HepG2 (cell line): ENCODE data around the gene PDE1C. TPM values are rescaled to one million over a fixed set of nuclear protein-coding genes. Genes with fewer than 3 reads are reported as not detected.

Experiments used
- ATAC-seq: fragments of 200-7000 bp; cut with Tn5 transposase; 3 replicates; pipeline ENCODE4 v1.9.1; 2020; ENCODE audit warnings: mild to moderate bottlenecking, moderate library complexity
- BruUV-seq: library from RNA; stranded (reverse); fragments of 400-500 nt; replicated peaks from 2 replicates; lab custom pipeline; 2021; lab: Mats Ljungman, UMichigan
- CTCF ChIA-PET: fragments of 300-600 bp; formaldehyde crosslinking; extraction: SDS; loops from one replicate; lab custom pipeline; 2021; ENCODE audit warnings: low total read pairs, inconsistent platforms, low intra/inter-chr PET ratio; lab: Yijun Ruan, JAX
- POLR2A ChIA-PET: fragments of 350-600 bp; sonication (Branson Sonifier 250); formaldehyde crosslinking; loops from one replicate; lab custom pipeline; 2020; ENCODE audit warnings: antibody characterized with exemption, inconsistent platforms; lab: Yijun Ruan, JAX
- DNase-seq: peaks from one replicate; pipeline ENCODE4 v3.0.0-alpha.2; 2015; ENCODE audit warnings: low spot score
- FAIRE-seq: peaks from 3 replicates; lab custom pipeline; 2011; peaks lifted over from hg19 to GRCh38; lab: Jason Lieb, UNC
- H2AFZ ChIP-seq: one replicate; pipeline ENCODE4 v1.6.1; 2011; ENCODE audit warnings: low read length, inconsistent platforms
- H3K27ac ChIP-seq: fragments of 300-600 bp; 3 replicates; pipeline ENCODE4 v1.8.0; 2011; ENCODE audit warnings: mixed run types, mild to moderate bottlenecking, mixed read lengths, low read length, inconsistent platforms; ENCODE audit not compliant: insufficient read depth; ENCODE audit errors: extremely low read length
- H3K27me3 ChIP-seq, 2 experiments: fragments of 200-600 bp in 1 of 2; 2 replicates in 1 of 2; 3 replicates in 1 of 2; pipeline versions ENCODE4 v1.6.0 to v1.8.0; 2011; ENCODE audit warnings: low read length in 2 of 2, mild to moderate bottlenecking in 2 of 2, moderate library complexity in 2 of 2, inconsistent platforms in 1 of 2; ENCODE audit not compliant: insufficient read depth in 2 of 2, control insufficient read depth in 1 of 2
- H3K36me3 ChIP-seq, 2 experiments: fragments of 200-600 bp in 1 of 2; replicated peaks in 1 of 2; 2 replicates in 1 of 2; 3 replicates in 1 of 2; pipeline versions ENCODE4 v1.5.1 to v1.8.0; 2011; ENCODE audit warnings: low read length in 2 of 2, inconsistent platforms in 1 of 2; ENCODE audit not compliant: insufficient read depth in 2 of 2, control insufficient read depth in 1 of 2
- H3K4me1 ChIP-seq: 2 replicates; pipeline ENCODE4 v1.5.1; 2012; ENCODE audit warnings: low read length, inconsistent platforms; ENCODE audit not compliant: insufficient read depth
- H3K4me2 ChIP-seq: 2 replicates; pipeline ENCODE4 v1.6.0; 2011; ENCODE audit warnings: low read depth, low read length, inconsistent platforms
- H3K4me3 ChIP-seq, 3 experiments: fragments of 200-600 bp in 1 of 3; sonication (generic), shearing (Covaris generic) in 1 of 3; replicated peaks in 1 of 3; 2 replicates each; pipeline ENCODE4 v1.5.1; 2011 to 2016; ENCODE audit warnings: low read length in 3 of 3, inconsistent platforms in 2 of 3, low read depth in 2 of 3, mild to moderate bottlenecking in 2 of 3, control low read depth in 1 of 3, mixed read lengths in 1 of 3; ENCODE audit not compliant: insufficient read depth in 1 of 3
- H3K79me2 ChIP-seq: one replicate; pipeline ENCODE4 v1.6.1; 2011; ENCODE audit warnings: low read length, inconsistent platforms; ENCODE audit not compliant: insufficient read depth
- H3K9ac ChIP-seq: 2 replicates; pipeline ENCODE4 v1.6.0; 2011; ENCODE audit warnings: mild to moderate bottlenecking, low read depth, low read length, inconsistent platforms; ENCODE audit not compliant: insufficient read depth
- H3K9me3 ChIP-seq: 2 replicates; pipeline ENCODE4 v1.5.1; 2012; ENCODE audit warnings: mild to moderate bottlenecking, low read length
- H4K20me1 ChIP-seq: 2 replicates; pipeline ENCODE4 v1.6.0; 2011; ENCODE audit warnings: inconsistent platforms, mild to moderate bottlenecking, low read length, moderate library complexity; ENCODE audit not compliant: insufficient read depth
- HNF4G ChIP-seq, 2 experiments: sonication (generic) in 1 of 2; formaldehyde crosslinking in 1 of 2; IDR thresholded peaks; 2 replicates each; pipeline versions ENCODE4 v1.4.0 to v1.6.1; 2011 to 2020; ENCODE audit warnings: borderline replicate concordance in 2 of 2, low read depth in 2 of 2, mild to moderate bottlenecking in 2 of 2, low read length in 1 of 2, missing genetic modification reagents in 1 of 2, moderate library complexity in 1 of 2
- MTF1 ChIP-seq: sonication (generic); formaldehyde crosslinking; IDR thresholded peaks from 2 replicates; pipeline ENCODE4 v1.5.0; 2020; ENCODE audit warnings: missing genetic modification reagents
- PCBP1 ChIP-seq: fragments of 200-400 bp; formaldehyde crosslinking; IDR thresholded peaks from 2 replicates; pipeline ENCODE4 v1.6.1; 2017; ENCODE audit warnings: mild to moderate bottlenecking, low read depth, low read length, borderline replicate concordance
- RAD21 ChIP-seq: fragments of 450-650 bp; formaldehyde crosslinking; IDR thresholded peaks from 2 replicates; pipeline ENCODE4 v1.5.0; 2020; ENCODE audit warnings: mild to moderate bottlenecking
- RXRA ChIP-seq: sonication (generic); formaldehyde crosslinking; IDR thresholded peaks from 2 replicates; pipeline ENCODE4 v1.5.1; 2020; ENCODE audit warnings: missing genetic modification reagents
- TCF12 ChIP-seq, 2 experiments: fragments of 450-650 bp in 1 of 2; sonication (generic) in 1 of 2; formaldehyde crosslinking in 1 of 2; IDR thresholded peaks; 2 replicates each; pipeline versions ENCODE4 v1.6.1 to v1.8.0; 2017 to 2022; ENCODE audit warnings: antibody characterized with exemption in 1 of 2, mild to moderate bottlenecking in 1 of 2, missing genetic modification reagents in 1 of 2, moderate library complexity in 1 of 2
- ZNF207 ChIP-seq: fragments of 450-650 bp; IDR thresholded peaks from 2 replicates; pipeline ENCODE4 v1.6.1; 2016; ENCODE audit warnings: antibody characterized with exemption, borderline replicate concordance
- WGBS: methylation state at CpG from one replicate; pipeline ENCODE4 v1.1.6; 2017; ENCODE audit warnings: low lambda C conversion rate; 5-methylcytosine and 5-hydroxymethylcytosine counted together
- in situ Hi-C: cut with HindIII; loops from 2 replicates; pipeline ENCODE4 v1.10.0; 2017; ENCODE audit warnings: low pct_unique_long_range_greater_than_20kb; ENCODE audit not compliant: extremely low pct_ligation_motif_present
- intact Hi-C: fragments of 100-400 bp; cut with micrococcal nuclease; formaldehyde crosslinking; loops from one replicate; pipeline ENCODE4 v1.10.0; 2022; ENCODE audit not compliant: unreplicated experiment
- polyA plus RNA-seq, 8 experiments: library from polyadenylated mRNA; depleted of rRNA in 3 of 8; stranded (reverse) in 7 of 8; unstranded in 1 of 8; fragments of >200 nt; fragmentation: Illumina TruSeq in 4 of 8; extraction: Trizol in 4 of 8; gene quantifications; 2 replicates each; pipeline versions ENCODE4 v1.2.1 to v1.2.3, GENCODE V29; 2011 to 2016; ENCODE audit warnings: low read depth in 4 of 8, missing spikeins in 1 of 8, mixed read lengths in 1 of 8; ENCODE audit not compliant: insufficient read depth in 1 of 8
- total RNA-seq, 5 experiments: library from RNA; depleted of rRNA; stranded (reverse); fragments of >200 nt; fragmentation: Illumina TruSeq; extraction: Trizol; gene quantifications; 2 replicates each; pipeline ENCODE4 v1.2.3, GENCODE V29; 2016; ENCODE audit warnings: low read depth in 1 of 5
- TF ChIP-seq, protein P1 (sequence below): sonication (generic); formaldehyde crosslinking; IDR thresholded peaks from 2 replicates; pipeline ENCODE4 v1.4.0; 2020; ENCODE audit warnings: mild to moderate bottlenecking, missing genetic modification reagents
- TF ChIP-seq, protein P2 (sequence below): sonication (generic); formaldehyde crosslinking; conservative IDR thresholded peaks from 2 replicates; pipeline ENCODE4 v1.4.0; 2020; ENCODE audit warnings: missing genetic modification reagents
- TF ChIP-seq, protein P3 (sequence below): sonication (generic); formaldehyde crosslinking; IDR thresholded peaks from 2 replicates; pipeline ENCODE4 v1.5.0; 2020; ENCODE audit warnings: mild to moderate bottlenecking, missing genetic modification reagents, borderline replicate concordance

Gene PDE1C
- total and polyA plus RNA-seq, 2 of the 13 experiments (the other 11 are each of a cell fraction or from before 2014, with no cell fraction given) = not detected

DNA sequence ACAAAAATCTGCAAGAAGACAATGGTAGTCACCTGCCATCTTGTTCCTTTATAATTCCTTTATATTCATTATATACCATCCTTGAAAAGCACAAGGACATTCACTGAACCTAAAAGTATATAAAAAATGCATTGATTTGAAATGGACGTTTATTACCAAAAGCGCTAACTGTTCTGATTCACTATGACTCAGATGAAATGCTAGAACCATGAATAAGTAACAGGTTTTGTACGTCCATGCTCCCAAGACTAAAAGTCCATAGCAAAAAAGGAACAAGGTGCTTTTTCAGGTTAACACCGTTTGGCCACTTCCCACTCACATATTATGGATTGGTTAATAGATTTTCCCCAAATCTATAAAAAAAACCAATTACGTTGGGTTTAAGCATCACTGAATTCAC lies 273.8 kb downstream of the PDE1C start:
- no peak for TF ChIP-seq RAD21
- TF ChIP-seq TCF12 (IDR thresholded peaks at IDR 0.05) = no peak
- TF ChIP-seq TCF12 (CRISPR knock-in tag; IDR thresholded peaks at IDR 0.05) = no peak
- TF ChIP-seq PCBP1 = no peak
- no peak for TF ChIP-seq HNF4G (IDR thresholded peaks at IDR 0.05; ENCODE audit: borderline replicate concordance, low read depth, low read length)
- no peak for TF ChIP-seq HNF4G (CRISPR knock-in tag; IDR thresholded peaks at IDR 0.05; ENCODE audit: borderline replicate concordance, low read depth)
- TF ChIP-seq, protein P1, sequence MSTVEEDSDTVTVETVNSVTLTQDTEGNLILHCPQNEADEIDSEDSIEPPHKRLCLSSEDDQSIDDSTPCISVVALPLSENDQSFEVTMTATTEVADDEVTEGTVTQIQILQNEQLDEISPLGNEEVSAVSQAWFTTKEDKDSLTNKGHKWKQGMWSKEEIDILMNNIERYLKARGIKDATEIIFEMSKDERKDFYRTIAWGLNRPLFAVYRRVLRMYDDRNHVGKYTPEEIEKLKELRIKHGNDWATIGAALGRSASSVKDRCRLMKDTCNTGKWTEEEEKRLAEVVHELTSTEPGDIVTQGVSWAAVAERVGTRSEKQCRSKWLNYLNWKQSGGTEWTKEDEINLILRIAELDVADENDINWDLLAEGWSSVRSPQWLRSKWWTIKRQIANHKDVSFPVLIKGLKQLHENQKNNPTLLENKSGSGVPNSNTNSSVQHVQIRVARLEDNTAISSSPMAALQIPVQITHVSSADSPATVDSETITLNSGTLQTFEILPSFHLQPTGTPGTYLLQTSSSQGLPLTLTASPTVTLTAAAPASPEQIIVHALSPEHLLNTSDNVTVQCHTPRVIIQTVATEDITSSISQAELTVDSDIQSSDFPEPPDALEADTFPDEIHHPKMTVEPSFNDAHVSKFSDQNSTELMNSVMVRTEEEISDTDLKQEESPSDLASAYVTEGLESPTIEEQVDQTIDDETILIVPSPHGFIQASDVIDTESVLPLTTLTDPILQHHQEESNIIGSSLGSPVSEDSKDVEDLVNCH (CRISPR knock-in tag) = no peak
- TF ChIP-seq, protein P2, sequence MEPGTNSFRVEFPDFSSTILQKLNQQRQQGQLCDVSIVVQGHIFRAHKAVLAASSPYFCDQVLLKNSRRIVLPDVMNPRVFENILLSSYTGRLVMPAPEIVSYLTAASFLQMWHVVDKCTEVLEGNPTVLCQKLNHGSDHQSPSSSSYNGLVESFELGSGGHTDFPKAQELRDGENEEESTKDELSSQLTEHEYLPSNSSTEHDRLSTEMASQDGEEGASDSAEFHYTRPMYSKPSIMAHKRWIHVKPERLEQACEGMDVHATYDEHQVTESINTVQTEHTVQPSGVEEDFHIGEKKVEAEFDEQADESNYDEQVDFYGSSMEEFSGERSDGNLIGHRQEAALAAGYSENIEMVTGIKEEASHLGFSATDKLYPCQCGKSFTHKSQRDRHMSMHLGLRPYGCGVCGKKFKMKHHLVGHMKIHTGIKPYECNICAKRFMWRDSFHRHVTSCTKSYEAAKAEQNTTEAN (CRISPR knock-in tag) = no peak
- TF ChIP-seq, protein P3, sequence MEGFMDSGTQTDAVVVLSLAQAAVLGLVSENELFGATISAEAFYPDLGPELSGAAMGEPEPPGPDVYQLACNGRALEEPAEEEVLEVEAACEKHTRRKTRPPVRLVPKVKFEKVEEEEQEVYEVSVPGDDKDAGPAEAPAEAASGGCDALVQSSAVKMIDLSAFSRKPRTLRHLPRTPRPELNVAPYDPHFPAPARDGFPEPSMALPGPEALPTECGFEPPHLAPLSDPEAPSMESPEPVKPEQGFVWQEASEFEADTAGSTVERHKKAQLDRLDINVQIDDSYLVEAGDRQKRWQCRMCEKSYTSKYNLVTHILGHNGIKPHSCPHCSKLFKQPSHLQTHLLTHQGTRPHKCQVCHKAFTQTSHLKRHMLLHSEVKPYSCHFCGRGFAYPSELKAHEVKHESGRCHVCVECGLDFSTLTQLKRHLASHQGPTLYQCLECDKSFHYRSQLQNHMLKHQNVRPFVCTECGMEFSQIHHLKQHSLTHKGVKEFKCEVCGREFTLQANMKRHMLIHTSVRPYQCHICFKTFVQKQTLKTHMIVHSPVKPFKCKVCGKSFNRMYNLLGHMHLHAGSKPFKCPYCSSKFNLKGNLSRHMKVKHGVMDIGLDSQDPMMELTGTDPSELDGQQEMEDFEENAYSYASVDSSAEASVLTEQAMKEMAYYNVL (CRISPR knock-in tag) = no peak
- no peak for TF ChIP-seq ZNF207
- no peak for TF ChIP-seq MTF1 (CRISPR knock-in tag)
- TF ChIP-seq RXRA (CRISPR knock-in tag) = no peak
- no peak overlapping the region for H3K9ac ChIP-seq
- no peak overlapping the region for H3K27ac ChIP-seq
- FAIRE-seq (no peak), DNase-seq (no peak), ATAC-seq (no peak)
- ChIA-PET POLR2A (no interaction called here), CTCF (no interaction called here)
- no peaks in the 10 kb centered on the region for H3K79me2 ChIP-seq
- in situ Hi-C loops = no loop called here
- no peak overlapping the region for H2AFZ ChIP-seq
- intact Hi-C loops = no loop called here
- 3% methylated on average over 5 of the region's 5 CpGs for WGBS
- H3K36me3 ChIP-seq = no peaks in the 10 kb centered on the region
- no TSS peak for BruUV-seq
- H3K4me1 ChIP-seq = no peaks in the 10 kb centered on the region
- H3K27me3 ChIP-seq = no peaks in the 10 kb centered on the region
- no peaks in the 10 kb centered on the region for H3K9me3 ChIP-seq
- no peak overlapping the region for H3K4me3 ChIP-seq
- H4K20me1 ChIP-seq = no peaks in the 10 kb centered on the region
- no peak overlapping the region for H3K4me2 ChIP-seq
